Brain microvascular endothelial cell (primary cell): ENCODE data around the gene METTL5.
"Not testable (repeated sequence)": the region's sequence is repeated elsewhere in the genome, so short reads cannot be mapped to it uniquely, and the experiment has no call there.

Experiments used
- DNase-seq: peaks from one replicate; pipeline ENCODE4 v3.0.0-alpha.2; 2020
- H3K27ac ChIP-seq: fragments of 250-450 bp; sonication (Bioruptor Pico); 2 replicates; pipeline ENCODE4 v1.5.1; 2020; ENCODE audit warnings: mild to moderate bottlenecking, moderate library complexity
- H3K27me3 ChIP-seq: fragments of 250-450 bp; sonication (Bioruptor Pico); replicated peaks from 2 replicates; pipeline ENCODE4 v1.5.1; 2020; ENCODE audit warnings: mild to moderate bottlenecking
- H3K36me3 ChIP-seq: fragments of 250-450 bp; sonication (Bioruptor Pico); replicated peaks from 2 replicates; pipeline ENCODE4 v1.5.1; 2020; ENCODE audit warnings: mild to moderate bottlenecking
- H3K4me3 ChIP-seq: 2 replicates; pipeline ENCODE4 v1.5.1; 2011; ENCODE audit warnings: low read depth, mild to moderate bottlenecking, control low read depth, low read length, moderate library complexity
- in situ Hi-C: cut with HindIII; loops from 2 replicates; pipeline ENCODE4 v1.10.0; 2017; ENCODE audit warnings: low sequenced_read_pairs, low pct_ligation_motif_present
- TF ChIP-seq, protein P1 (sequence below): IDR thresholded peaks from 2 replicates; pipeline ENCODE4 v1.5.1; 2011; ENCODE audit warnings: low read depth, mild to moderate bottlenecking, moderate library complexity, low read length, control low read depth, inconsistent platforms; ENCODE audit errors: missing control alignments

The METTL5 gene

DNA sequence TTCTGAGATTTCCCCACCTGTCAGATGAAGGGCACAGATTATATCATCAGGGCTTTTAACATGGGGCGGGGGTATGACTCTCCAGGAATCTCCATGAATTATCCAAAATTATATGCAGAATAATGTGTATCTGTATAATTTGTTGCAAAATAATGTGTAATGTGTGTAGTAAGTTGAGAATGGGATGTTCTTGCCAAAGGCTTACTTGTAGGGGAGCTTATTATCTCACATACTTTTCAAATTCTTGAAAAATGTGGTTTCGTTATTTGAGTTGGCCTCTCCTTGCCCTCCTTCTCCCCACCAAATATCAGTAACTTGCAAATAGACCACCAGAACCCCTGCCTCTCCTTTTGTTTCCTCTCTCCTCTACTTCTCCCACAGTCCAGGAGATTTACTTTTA lies 38.1 kb upstream of the METTL5 start:
- TF ChIP-seq, protein P1, sequence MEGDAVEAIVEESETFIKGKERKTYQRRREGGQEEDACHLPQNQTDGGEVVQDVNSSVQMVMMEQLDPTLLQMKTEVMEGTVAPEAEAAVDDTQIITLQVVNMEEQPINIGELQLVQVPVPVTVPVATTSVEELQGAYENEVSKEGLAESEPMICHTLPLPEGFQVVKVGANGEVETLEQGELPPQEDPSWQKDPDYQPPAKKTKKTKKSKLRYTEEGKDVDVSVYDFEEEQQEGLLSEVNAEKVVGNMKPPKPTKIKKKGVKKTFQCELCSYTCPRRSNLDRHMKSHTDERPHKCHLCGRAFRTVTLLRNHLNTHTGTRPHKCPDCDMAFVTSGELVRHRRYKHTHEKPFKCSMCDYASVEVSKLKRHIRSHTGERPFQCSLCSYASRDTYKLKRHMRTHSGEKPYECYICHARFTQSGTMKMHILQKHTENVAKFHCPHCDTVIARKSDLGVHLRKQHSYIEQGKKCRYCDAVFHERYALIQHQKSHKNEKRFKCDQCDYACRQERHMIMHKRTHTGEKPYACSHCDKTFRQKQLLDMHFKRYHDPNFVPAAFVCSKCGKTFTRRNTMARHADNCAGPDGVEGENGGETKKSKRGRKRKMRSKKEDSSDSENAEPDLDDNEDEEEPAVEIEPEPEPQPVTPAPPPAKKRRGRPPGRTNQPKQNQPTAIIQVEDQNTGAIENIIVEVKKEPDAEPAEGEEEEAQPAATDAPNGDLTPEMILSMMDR, result no peak
- Histone ChIP-seq H3K36me3 (no peaks in the 10 kb centered on the region), H3K27ac (no peak overlapping the region), H3K27me3 (no peaks in the 10 kb centered on the region), H3K4me3 (no peak overlapping the region)
- DNase-seq, result no peak
- in situ Hi-C loops, result no loop called here

DNA sequence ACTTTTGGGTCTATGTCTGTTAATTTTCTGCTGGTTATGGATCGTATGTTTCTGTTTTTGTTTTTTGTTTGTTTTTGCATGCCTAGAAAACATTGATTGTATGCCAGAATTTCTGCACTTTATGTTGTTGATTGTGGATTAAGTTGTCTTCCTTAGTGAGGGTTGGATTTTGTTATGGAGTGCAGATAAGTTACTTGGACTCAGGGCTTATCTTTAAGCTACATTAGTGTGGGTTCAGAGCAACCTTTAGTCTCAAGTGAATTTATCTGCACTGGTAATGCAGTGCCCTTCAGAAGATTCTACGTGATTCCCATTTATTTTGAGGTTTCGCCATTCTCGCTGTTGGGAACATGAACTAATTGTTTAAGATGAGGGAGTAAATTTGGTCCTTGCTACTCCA lies 35.4 kb upstream of the METTL5 start:
- DNase-seq, result no peak
- Histone ChIP-seq H3K36me3 (no peaks in the 10 kb centered on the region), H3K27ac (no peak overlapping the region), H3K27me3 (no peaks in the 10 kb centered on the region), H3K4me3 (no peak overlapping the region)
- TF ChIP-seq, protein P1, result no peak
- in situ Hi-C loops, result no loop called here

DNA sequence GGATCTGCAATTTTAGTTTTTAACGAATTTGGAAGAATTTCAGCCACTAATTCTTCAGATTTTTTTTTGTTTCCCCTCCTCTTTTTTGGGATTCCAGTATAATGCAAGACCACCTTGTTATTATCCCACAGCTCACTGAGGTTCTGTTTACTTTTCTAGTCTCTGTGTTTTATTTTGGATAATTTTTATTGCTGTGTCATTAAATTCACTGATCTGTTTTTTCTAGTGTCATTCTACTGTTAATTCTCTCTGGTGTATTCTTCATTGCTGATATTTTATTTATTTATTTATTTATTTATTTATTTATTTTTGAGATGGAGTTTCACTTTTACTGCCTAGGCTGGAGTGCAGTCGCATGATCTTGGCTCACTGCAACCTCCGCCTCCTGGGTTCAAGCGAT lies 34.7 kb upstream of the METTL5 start:
- Histone ChIP-seq H3K36me3 (no peaks in the 10 kb centered on the region), H3K4me3 (no peak overlapping the region), H3K27ac (no peak overlapping the region), H3K27me3 (no peaks in the 10 kb centered on the region)
- TF ChIP-seq, protein P1, result no peak
- DNase-seq, result no peak
- in situ Hi-C loops, result no loop called here

DNA sequence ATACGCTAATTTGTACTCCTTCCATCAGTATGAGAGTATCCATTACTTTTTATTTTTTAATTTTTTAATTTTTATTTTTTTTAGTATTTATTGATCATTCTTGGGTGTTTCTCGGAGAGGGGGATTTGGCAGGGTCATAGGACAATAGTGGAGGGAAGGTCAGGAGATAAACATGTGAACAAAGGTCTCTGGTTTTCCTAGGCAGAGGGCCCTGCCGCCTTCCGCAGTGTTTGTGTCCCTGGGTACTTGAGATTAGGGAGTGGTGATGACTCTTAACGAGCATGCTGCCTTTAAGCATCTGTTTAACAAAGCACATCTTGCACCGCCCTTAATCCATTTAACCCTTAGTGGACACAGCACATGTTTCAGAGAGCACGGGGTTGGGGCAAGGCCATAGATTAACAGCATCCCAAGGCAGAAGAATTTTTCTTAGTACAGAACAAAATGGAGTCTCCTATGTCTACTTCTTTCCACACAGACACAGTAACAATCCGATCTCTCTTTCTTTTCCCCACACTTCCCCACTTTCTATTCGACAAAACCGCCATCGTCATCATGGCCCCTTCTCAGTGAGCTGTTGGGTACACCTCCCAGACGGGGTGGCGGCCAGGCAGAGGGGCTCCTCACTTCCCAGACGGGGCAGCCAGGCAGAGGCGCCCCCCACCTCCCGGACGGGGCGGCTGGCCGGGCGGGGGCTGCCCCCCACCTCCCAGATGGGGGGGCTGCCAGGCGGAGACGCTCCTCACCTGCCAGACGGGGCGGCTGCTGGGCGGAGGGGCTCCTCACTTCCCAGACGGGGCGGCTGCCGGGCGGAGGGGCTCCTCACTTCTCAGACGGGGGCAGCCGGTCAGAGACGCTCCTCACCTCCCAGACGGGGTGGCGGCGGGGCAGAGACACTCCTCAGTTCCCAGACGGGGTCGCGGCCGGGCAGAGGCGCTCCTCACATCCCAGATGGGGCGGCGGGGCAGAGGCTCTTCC lies 30.9 kb upstream of the METTL5 start:
- DNase-seq, in situ Hi-C loops, H3K27me3 ChIP-seq, H3K36me3 ChIP-seq, H3K4me3 ChIP-seq, H3K27ac ChIP-seq: not testable (repeated sequence)

DNA sequence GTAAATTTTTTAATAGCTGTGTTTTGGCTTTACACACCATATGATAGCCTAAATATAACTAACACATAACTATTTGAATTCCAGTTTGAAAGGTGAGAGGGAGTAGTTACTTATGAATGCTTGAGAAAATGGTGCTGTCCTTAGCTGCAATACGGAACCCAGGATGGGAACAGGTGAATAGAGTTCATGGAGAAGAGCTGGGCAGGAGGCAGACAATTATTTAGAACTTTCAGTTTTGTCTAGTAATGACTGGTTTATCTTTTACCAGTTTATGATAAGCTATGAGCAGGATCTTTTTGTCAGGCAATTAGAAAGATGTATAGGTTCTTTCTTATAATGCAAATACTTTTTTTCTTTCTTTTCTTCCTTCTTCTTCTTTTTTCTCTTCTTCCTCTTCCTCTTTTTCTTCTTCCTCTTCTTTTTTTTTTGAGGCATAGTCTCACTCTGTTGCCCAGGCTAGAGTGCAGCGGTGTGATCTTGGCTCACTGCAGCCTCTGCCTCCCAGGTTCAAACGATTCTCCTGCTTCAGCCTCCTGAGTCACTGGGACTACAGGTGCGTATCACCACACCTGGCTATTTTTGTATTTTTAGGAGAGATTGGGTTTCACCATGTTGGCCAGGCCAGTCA lies 28.4 kb upstream of the METTL5 start:
- Histone ChIP-seq H3K27ac (no peak overlapping the region), H3K27me3 (no peaks in the 10 kb centered on the region), H3K36me3 (no peaks in the 10 kb centered on the region), H3K4me3 (no peak overlapping the region)
- in situ Hi-C loops, result no loop called here
- DNase-seq, result no peak
- TF ChIP-seq, protein P1, result no peak

DNA sequence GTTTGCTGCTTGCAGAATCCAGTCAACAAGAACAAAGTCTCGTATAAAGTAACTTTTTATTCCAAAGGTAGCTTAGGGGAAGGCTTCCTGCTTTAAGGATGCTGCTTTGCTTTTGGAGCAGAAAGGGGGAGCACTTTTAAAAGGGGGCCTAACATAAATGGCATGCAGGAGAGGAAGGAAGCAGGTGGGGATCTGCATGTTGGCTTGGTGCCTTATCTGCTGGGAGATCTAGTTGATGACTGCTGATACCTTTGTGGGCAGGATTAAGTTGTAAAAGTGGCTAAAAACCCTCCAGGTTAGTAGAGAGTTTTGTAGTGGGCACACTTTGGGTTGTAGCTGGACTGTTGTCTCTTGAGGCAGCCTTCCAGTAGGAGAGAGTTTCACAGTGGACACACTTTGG lies 25.0 kb upstream of the METTL5 start:
- Histone ChIP-seq H3K4me3 (no peak overlapping the region), H3K27ac (no peak overlapping the region), H3K36me3 (no peaks in the 10 kb centered on the region), H3K27me3 (no peaks in the 10 kb centered on the region)
- TF ChIP-seq, protein P1, result no peak
- no peak for DNase-seq
- in situ Hi-C loops, result no loop called here

DNA sequence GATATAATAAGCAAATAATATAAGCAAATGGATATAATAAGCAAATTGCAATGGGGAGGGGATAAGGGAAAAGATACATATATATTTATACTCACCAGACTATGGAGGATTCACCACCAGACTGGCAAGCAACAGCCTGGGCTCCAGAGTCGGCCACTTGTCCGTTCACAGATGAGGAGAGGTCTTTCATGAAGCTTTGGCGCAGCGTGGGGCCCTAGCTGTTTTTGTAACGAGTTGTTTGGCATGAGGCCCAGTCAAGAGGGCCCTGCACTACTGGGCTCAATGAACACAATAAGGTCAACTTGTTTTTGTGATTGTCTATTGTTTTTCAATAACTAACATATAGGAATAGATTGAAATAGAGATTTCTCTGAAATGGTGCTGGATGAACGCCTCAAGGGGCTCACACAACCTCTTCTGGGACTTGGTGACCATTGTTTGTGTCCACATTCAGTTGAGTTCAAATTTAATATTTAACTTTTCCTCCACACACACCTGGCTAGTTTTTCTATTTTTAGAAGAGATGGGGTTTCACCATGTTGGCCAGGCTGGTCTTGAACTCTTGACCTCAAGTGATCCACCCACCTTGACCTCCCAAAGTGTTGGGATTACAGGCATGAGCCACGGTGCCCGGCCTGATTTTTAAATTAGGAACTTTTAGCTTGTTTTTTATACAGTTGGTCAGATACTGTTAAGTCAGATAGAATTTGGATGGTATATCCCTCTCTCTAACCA lies 24.4 kb upstream of the METTL5 start:
- in situ Hi-C loops, H3K27ac ChIP-seq, H3K36me3 ChIP-seq, H3K27me3 ChIP-seq, DNase-seq, H3K4me3 ChIP-seq: not testable (repeated sequence)
